B cell (primary cell): ENCODE data around the gene TIAL1.

Experiments used
- EZH2 ChIP-seq: IDR thresholded peaks from 2 replicates; pipeline ENCODE4 v1.6.1; 2012; ENCODE audit warnings: borderline replicate concordance, low read depth, mild to moderate bottlenecking, moderate library complexity, low read length; ENCODE audit not compliant: insufficient read depth, poor library complexity, severe bottlenecking
- TF ChIP-seq, protein P1 (sequence below): fragments of 200-600 bp; IDR thresholded peaks from one replicate; pipeline ENCODE4 v1.8.0; 2022; ENCODE audit warnings: antibody characterized with exemption, mild to moderate bottlenecking

DNA sequence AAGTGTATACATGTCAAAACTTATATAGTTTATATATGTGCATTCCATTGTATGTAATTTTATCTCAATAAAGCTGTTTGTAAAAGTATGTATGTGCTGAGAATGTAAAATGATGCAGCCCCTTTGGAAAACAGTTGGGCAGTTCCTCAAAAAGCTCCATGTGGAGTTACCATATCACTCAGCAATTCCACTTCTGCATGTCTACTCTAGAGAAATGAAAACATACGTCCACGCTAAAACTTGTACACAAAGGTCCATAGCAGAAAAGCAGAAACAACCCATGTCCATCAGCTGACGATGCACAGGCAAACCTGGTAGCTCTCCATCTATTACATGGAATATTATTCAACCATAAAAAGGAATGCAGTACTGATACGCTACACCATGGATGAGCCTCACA is 45.9 kb downstream of the TIAL1 start:
- TF ChIP-seq, protein P1, sequence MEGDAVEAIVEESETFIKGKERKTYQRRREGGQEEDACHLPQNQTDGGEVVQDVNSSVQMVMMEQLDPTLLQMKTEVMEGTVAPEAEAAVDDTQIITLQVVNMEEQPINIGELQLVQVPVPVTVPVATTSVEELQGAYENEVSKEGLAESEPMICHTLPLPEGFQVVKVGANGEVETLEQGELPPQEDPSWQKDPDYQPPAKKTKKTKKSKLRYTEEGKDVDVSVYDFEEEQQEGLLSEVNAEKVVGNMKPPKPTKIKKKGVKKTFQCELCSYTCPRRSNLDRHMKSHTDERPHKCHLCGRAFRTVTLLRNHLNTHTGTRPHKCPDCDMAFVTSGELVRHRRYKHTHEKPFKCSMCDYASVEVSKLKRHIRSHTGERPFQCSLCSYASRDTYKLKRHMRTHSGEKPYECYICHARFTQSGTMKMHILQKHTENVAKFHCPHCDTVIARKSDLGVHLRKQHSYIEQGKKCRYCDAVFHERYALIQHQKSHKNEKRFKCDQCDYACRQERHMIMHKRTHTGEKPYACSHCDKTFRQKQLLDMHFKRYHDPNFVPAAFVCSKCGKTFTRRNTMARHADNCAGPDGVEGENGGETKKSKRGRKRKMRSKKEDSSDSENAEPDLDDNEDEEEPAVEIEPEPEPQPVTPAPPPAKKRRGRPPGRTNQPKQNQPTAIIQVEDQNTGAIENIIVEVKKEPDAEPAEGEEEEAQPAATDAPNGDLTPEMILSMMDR: no peak
- no peak for TF ChIP-seq EZH2
